ENCODE data around the gene B4GALNT1.
"Not testable (repeated sequence)": the region's sequence is repeated elsewhere in the genome, so short reads cannot be mapped to it uniquely, and the experiment has no call there.

The B4GALNT1 gene

DNA sequence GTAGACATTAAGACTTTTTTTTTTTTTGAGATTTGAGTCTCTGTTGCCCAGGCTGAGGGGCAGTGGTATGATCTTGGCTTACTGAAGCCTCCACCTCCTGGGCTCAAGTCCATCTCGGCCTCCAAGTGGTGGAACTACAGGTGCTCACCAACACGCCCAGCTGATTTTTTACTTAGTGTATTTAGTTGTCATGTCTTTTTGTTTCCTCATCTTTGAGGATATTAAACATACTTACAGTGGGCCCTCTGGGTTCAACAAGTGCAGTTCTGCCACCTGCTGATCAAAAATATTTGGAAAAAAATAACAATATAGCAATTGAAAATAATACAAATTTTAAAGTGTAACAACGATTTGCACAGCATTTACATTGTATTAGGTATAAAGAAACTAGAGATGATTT lies 4.4 kb upstream of the B4GALNT1 start:
- DNase-seq (ENCODE audit: low spot score): no peak

- not testable (repeated sequence) for DNase-seq (ENCODE audit: low spot score)
Observed at GRCh38 chr12:57636731-57637130, 3.7 kb upstream of the B4GALNT1 start.

DNA sequence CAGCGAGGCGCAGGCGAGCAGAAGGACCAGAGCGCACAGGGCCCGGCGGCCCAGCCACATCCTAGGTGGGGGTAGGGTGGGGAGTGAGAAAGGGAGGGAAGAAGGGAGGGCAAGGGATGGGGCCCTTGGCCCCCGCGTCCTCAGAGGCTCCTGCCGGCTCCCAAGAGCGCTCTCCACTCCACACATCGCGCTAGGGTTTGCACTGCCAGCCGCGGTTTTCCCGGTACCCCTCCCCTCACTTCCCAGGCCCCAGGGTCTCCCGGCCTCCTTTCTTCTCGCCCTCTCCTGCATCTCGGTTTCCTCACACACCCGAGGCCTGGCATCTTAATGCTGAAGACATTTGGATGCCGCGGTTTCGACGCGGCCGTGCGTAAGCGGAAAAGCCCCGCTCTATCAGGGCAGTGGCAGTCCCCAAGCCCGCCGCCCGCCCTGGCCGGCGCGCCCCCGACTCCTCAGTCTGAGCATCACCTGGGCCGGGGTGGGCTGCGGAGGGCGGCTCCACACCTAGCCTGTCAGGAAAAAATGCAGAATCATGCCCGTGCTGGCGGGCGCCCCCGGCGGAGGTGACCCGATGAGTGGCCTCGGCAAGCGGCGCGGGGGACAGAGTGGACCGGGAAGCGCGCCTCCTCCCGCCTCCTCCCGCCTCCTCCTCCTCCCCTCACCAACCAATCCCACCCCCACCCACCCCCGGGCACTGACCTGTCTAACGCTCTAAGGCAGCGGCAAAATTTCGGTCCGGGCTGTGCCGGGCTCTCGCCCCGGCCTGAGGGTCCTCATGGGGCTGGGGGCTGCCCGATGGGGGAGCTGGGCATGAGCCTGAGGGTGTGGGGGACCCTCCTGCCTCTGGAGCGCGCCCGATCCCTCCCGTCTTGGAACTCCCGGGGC lies 686 bp downstream of the B4GALNT1 start:
- DNase-seq (ENCODE audit: low spot score): no peak

GRCh38 chr12:57631566-57632072 lies 1.4 kb downstream of the B4GALNT1 start:
- DNase-seq (ENCODE audit: low spot score): no peak

DNA sequence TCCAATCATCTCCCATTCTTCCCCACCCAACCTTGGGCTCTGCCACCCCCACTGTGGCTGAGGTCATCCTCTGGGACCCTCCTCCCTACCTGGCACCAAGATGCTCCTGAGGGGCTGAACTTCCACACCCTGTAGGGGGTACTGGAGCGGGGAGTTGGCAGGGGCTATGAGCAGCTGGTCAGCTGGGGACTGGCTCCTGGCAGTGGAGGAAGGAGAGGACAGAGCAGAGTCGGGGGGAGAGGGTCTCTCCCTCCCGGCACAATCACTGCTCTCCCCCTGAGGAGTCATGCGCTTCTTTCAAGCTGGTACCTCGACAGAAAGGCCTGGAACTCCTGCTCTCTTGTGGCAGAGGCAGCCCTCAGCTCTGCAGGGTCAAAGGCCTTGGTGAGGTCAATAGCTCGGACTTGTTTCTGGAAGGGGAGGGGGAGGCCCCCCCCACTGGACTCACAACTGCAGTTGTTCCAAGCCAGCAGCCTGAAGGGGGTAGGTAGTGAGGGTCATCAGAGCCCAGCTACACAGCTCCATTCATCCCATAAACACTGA lies 2.0 kb downstream of the B4GALNT1 start:
- no peak for DNase-seq (ENCODE audit: low spot score)

DNA sequence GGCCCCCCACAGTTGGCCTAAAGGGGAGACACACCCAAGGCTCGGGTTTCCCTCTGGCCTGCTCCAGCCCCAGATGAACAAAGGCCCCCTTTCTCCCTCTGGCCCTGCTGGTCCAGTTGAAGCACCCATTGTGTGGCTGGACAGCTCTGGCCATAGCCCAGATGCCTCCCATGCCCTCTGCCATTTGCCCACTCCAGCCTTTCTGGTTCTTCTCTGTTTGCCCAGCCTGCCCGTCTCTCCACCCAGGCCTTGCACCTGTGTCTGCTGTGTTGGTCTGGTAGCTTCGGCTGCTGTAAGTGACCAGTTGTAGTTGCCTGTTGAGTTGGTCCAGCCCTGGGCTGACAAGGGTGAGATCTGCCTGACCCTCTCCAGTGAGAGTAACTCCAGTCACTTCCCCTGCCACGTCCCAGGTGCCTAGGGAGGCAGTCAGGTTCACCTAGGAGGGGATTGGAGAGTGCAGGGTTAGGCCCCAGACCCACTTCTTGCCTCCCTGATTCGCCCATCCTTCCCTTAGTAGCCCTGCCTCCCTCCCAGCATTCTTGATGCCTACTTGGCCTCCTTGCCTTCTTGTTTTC lies 3.0 kb downstream of the B4GALNT1 start:
- DNase-seq (ENCODE audit: low spot score): no peak

GRCh38 chr12:57628280-57629191 lies 4.5 kb downstream of the B4GALNT1 start:
- DNase-seq (ENCODE audit: low spot score): no peak

GRCh38 chr12:57627501-57628279 lies 5.3 kb downstream of the B4GALNT1 start:
- no peak for DNase-seq (ENCODE audit: low spot score)

GRCh38 chr12:57626921-57627445 lies 6.0 kb downstream of the B4GALNT1 start:
- no peak for DNase-seq (ENCODE audit: low spot score)

DNA sequence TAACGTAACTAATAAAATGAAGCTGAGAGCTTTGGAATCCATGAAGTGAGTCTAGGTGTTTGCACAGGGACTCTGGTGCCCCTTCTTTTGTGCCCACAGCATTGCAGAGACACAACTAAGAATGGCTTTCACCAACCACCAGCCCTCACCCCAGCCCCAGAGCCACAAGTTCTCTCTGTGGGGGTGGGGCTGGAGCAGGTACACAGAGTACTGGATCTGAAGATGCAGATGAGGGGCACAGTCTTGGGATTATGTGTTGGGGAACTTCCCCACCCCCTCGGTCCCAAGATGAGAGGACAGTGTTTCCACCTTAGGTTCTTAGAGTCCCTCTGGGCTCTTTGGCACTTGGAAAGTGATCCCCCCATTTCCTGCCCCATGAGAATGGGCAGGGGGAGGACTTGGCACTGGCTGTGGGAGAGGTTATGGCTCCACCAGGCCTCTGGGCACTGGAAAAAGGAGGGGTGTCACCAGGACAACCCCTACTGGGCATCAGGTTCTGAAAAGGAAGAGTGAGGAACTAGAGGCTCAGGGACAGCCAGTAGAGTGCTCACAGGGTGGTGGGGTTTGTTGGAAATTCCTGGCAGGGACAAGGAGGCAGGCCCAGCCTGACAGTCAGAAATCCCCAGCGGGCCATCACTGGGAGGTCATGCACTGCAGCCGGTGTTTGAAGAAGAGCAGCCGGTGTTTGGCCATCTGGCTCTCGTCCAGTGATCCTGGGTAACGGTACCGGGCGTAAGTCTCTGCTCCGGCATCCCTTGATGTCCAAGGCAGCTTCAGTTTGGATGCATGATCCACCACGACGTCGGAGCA lies 6.7 kb downstream of the B4GALNT1 start:
- no peak for DNase-seq (ENCODE audit: low spot score)

DNA sequence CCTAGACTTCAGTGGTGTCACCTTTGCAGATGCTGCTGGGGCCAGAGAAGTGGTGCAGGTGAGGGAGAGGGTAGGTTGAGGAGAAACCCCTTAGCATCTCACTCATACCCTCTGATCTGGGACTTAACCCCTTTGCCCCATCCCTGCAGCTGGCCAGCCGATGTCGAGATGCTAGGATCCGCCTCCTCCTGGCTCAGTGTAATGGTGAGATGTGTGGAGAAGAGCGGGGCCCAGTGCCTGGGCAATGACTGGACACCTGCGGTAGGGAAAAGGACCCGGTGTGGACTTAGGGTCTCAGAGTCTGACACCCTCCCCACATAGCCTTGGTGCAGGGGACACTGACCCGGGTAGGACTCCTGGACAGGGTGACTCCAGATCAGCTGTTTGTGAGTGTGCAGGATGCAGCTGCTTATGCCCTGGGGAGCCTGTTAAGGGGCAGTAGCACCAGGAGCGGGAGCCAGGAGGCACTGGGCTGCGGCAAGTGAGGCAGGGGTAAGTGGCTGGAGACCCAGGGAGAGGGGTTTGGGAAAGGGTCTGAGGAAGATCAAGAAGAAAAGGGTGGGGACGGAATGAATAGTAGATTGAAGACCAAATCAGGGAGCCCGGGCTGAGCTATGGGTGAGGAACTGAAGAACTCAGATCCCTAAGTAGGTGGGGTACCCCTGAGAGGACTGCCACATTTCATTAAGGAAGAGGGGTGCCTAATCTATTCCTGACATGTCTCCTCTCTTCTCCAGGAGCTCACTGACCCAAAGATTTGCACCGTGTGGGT lies 7.6 kb downstream of the B4GALNT1 start:
- DNase-seq (ENCODE audit: low spot score): no peak

DNA sequence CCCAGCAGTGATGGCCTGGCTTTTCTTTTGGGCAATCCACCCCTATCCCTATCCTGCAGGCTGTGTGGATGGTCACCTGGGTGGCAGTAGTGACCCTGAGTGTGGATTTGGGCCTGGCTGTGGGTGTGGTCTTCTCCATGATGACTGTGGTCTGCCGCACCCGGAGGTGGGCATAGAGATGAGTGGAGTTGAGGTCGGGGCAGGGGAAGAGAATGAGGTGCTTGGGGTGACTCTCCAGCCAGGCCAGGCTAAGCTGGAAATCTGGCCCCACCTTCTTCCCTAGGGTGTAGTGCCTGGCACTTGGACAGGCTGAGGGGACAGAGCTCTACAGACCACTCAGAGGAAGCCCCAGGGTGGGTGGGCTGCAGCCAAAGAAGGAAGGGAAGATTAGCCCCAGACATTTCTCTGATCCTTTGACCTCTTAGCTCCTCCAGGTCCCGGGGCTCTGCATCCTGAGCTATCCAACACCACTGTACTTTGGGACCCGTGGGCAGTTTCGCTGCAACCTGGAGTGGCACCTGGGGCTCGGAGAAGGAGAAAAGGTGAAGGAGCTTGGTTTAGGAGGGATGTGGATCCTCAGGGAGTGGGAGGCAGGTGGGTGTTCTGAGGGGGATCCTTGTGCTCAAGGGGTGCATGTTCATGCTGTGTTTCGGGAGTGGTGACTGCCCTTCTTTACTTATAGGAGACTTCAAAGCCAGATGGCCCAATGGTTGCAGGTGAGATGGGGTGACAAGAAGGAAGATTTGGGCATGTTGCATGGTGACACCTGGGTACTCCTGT lies 8.4 kb downstream of the B4GALNT1 start:
- no peak for DNase-seq (ENCODE audit: low spot score)

GRCh38 chr12:57623811-57624390 lies 9.1 kb downstream of the B4GALNT1 start:
- DNase-seq (ENCODE audit: low spot score): no peak

- DNase-seq (ENCODE audit: low spot score): no peak
Observed at GRCh38 chr12:57623385-57623784, 9.6 kb downstream of the B4GALNT1 start.

DNA sequence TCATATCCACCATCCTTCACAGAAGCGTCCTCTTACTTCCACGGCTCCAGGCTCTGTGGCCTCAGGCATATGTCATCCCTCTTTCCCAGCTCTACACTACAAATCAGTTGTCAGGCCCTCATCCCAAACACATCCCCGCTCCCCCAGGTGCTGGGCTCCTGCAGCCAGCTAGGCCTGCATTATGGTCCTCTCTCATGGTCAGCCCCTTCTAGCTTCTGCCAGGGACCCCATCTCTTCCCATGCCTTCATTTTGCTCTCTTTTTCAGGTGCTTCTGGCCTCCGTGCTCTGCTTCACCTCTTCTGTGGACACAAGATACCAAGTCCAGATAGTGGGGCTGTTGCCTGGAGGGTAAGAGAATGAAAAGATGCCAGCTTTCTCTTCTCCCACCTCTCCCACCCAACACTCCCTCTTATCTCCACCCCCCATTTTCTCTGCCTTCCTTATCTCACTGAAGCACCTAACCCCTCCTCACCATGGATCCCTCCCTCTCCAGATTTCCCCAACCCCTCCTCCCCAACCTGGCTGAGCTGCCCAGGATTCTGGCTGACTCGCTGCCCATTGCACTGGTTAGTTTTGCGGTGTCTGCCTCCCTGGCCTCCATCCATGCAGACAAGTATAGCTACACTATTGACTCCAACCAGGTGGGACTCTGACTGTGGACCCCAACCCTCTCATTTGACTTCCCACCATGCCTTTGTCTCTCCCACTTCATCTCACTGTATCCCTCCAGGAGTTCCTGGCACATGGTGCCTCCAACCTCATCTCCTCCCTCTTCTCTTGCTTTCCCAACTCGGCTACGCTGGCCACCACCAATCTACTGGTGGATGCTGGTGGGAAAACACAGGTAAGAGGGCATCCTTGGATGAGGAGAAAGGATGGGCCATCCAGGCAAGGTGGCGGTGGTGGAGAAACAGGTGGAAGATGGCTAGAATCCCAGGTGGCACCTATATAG lies 10.4 kb downstream of the B4GALNT1 start:
- DNase-seq (ENCODE audit: low spot score): no peak

DNA sequence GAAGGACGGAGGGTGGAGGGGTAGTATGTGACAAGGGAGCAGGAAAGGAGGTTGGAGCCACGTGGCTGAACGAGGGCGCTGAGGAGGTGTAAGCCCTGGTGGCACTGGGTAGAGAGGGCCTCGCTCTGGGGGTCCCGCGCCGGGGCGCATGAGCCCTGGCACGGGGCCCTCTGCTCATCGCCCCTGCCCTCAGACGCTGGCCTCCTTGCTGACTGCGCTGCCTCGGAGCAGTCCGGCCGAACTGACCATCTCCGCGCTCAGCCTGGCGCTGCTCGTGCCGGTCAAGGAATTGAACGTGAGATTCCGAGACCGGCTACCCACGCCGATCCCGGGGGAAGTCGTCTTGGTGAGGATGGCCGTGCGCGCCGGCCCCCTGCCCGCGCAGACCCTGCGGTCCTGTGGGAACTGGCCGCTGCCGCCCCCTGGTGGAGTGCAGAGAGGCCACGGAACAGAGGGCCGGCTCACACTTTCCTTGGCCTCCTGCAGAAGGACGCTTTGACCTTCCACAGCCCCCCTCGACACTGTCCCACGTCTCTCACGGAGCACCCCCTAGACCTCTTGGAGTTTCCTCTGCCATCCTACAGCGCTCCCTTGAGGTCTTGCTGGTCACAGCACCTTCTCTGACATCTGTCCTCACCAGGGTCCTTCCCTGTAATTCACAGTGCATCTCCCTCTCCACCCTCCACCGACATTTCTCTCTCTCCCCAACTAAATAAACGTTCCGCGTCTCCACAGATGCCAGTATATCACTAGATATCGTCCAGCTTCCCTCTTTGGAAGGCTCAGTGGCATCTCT lies 11.3 kb downstream of the B4GALNT1 start:
- DNase-seq (ENCODE audit: low spot score): peak; percentile 47
